GM12801 (cell line): Measurements from ENCODE around the gene TMEM245.

Experiments used
- CTCF ChIP-seq: IDR thresholded peaks from one replicate; pipeline ENCODE4 v1.5.1; 2011; ENCODE audit warnings: control low read depth; ENCODE audit not compliant: insufficient read length; ENCODE audit errors: extremely low read depth

The TMEM245 gene

DNA sequence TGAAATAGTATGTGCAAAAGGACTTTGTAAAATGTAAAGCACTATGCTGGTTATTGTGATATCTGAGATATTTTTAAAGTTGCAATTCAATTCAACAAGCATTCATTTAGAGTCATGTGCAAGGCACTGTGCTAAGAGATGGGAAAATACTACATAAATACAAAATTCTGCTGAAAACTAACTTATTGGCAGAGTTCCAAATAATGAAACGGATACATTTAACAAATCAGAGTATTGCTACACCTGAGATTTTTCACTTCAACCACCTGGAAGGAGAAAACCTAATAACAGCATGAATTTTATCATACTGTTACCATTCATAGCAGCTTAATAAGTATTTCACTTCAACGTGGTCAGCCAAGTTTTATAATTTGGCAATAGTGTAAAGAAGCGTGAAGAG is 100.3 kb downstream of the TMEM245 start:
- no peak for TF ChIP-seq CTCF

DNA sequence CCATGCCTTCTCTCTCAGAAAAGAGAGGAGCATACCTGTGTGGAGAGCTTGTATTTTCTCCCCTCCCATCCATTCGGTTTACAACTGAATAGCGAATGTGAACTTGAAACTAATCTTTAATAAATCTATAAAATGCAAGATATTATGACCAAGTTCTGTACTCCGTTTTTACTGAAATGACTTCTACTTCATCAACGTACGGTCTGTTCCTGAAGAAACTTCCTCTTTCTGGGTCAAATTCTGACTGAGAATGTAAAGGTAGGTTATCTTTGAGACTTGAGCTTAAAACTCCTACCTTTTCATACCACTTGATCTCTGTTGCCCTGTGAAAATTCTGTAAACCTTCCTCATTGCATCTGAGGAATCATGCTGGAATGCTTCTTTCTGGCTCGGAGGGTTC is 102.3 kb downstream of the TMEM245 start:
- TF ChIP-seq CTCF, result no peak

GRCh38 chr9:109017061-109017460 is 102.7 kb downstream of the TMEM245 start:
- no peak for TF ChIP-seq CTCF

GRCh38 chr9:109016132-109016531 is 103.6 kb downstream of the TMEM245 start:
- no peak for TF ChIP-seq CTCF

- no peak for TF ChIP-seq CTCF
Observed at GRCh38 chr9:109014608-109015280, 105.0 kb downstream of the TMEM245 start.

DNA sequence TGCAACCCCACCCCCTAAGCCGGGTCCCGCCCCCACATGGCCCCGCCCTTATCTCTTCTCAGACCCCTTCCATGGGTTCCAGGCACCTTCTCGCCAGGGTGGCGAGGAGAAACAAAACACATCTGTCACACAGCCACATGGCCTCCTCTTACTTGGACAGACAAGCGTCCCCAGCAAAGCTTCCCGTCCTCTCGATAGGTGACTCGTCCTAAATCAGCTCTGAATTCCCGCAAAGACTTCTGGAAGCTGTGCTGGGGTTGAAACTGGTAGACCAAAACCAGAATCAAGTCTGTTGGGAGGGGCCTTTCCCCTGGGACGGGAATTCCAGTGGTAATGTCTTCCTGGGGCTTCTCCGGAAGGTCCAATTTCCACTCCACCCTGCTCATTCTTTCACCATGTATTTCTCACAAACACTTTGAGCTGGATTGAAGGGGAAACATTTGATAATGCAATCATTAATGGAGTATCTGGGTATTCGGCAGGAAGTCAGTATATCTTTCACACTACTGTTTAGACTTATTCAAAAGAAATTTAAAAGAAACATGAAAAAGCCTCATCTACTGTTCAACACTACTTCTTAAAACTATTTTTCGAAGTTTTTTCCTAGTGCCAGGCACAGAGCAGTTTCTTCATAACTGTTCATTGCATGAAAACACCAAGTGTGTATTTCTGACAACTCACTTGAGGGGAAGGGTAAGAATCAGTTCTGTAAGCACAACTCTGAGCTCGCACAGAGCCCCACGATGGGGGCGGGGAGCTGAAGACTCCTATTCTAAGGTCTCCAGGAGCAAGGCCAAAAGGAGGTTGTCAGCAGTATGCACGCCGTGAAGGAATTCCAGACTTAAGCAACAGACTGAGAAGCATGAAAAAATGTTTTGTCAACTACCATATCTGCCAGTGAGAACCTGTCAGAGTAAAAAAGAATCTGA is 105.8 kb downstream of the TMEM245 start:
- TF ChIP-seq CTCF, result no peak

GRCh38 chr9:109012876-109013678 is 106.7 kb downstream of the TMEM245 start, which contains the start of gene CTNNAL1:
TSS of gene CTNNAL1 (minus strand) at chr9:109013499. CDS start at chr9:109013442, 57 bp downstream.
- no peak for TF ChIP-seq CTCF
